ENCODE results near the gene CALCOCO1. TPM values are rescaled to one million over a fixed set of nuclear protein-coding genes. Genes with fewer than 3 reads are reported as not detected.

Gene CALCOCO1
- total and polyA plus RNA-seq, 2 of the 13 experiments (the other 11 are each of a cell fraction or from before 2014, with no cell fraction given): 7.7 to 47.7 TPM

GRCh38 chr12:53733807-53734200, 6.6 kb upstream of the CALCOCO1 start:
- no peak overlapping the region for H3K4me3 ChIP-seq (replicated peaks in 1 of 3; ENCODE audit: insufficient read depth in 1 of 3, low read depth in 2 of 3, low read length in 3 of 3)
- ATAC-seq (no peak), DNase-seq (ENCODE audit: low spot score) (no peak), FAIRE-seq (no peak)
- H3K9me3 ChIP-seq (ENCODE audit: low read length): no peaks in the 10 kb centered on the region
- H3K9ac ChIP-seq (ENCODE audit: insufficient read depth, low read depth, low read length): no peak overlapping the region
- 5% methylated on average over 5 of the region's 5 CpGs for WGBS (ENCODE audit: low lambda C conversion rate)
- CTCF ChIA-PET (ENCODE audit: low intra/inter-chr PET ratio, low total read pairs): no interaction called here
- no peak overlapping the region for H2AFZ ChIP-seq (ENCODE audit: low read length)
- H3K27me3 ChIP-seq (ENCODE audit: control insufficient read depth in 1 of 2, insufficient read depth in 2 of 2, low read length in 2 of 2): peaks cover 14 to 44% of the 10 kb centered on the region in 2 experiments; a peak in 3 of 5 replicates
- TF ChIP-seq ZNF441 (CRISPR knock-in tag; IDR thresholded peaks at IDR 0.05; ENCODE audit: borderline replicate concordance): no peak
- no peak for TF ChIP-seq ZNF749 (CRISPR knock-in tag; IDR thresholded peaks at IDR 0.05; ENCODE audit: borderline replicate concordance)
- no peak for TF ChIP-seq CC2D1A (CRISPR knock-in tag; IDR thresholded peaks at IDR 0.05)
- TF ChIP-seq TFAP4 (IDR thresholded peaks at IDR 0.05; ENCODE audit: borderline replicate concordance, low read depth): no peak
- TF ChIP-seq ZNF781 (CRISPR knock-in tag; IDR thresholded peaks at IDR 0.05; ENCODE audit: borderline replicate concordance, not compliant biosample characterization): no peak
- TF ChIP-seq ZNF660 (CRISPR knock-in tag; IDR thresholded peaks at IDR 0.05; ENCODE audit: borderline replicate concordance, low read depth): no peak
- TF ChIP-seq ZNF644 (CRISPR knock-in tag; IDR thresholded peaks at IDR 0.05; ENCODE audit: low read depth): no peak
- no peak for TF ChIP-seq BATF2 (CRISPR knock-in tag; IDR thresholded peaks at IDR 0.05)
- no peak for TF ChIP-seq ZBTB3 (CRISPR knock-in tag; IDR thresholded peaks at IDR 0.05; ENCODE audit: borderline replicate concordance, low read depth)
- TF ChIP-seq GTF3A (CRISPR knock-in tag; conservative IDR thresholded peaks at IDR 0.05): no peak
- no peak for TF ChIP-seq THAP11 (CRISPR knock-in tag; IDR thresholded peaks at IDR 0.05)
- TF ChIP-seq ELF4 (CRISPR knock-in tag; IDR thresholded peaks at IDR 0.05; ENCODE audit: borderline replicate concordance): no peak
- no peak for TF ChIP-seq KAT7 (CRISPR knock-in tag; IDR thresholded peaks at IDR 0.05; ENCODE audit: borderline replicate concordance)
- TF ChIP-seq HDAC1 (CRISPR knock-in tag; IDR thresholded peaks at IDR 0.05): no peak
- TF ChIP-seq KDM1A (CRISPR knock-in tag; IDR thresholded peaks at IDR 0.05): no peak
- no peak for TF ChIP-seq ZUFSP (CRISPR knock-in tag; IDR thresholded peaks at IDR 0.05; ENCODE audit: borderline replicate concordance)
- no peak for TF ChIP-seq STAT5B (CRISPR knock-in tag; IDR thresholded peaks at IDR 0.05)
- TF ChIP-seq MEF2D (CRISPR knock-in tag; IDR thresholded peaks at IDR 0.05): no peak
- TF ChIP-seq PITX1 (CRISPR knock-in tag; IDR thresholded peaks at IDR 0.05): no peak
- no peak for TF ChIP-seq PHB2 (IDR thresholded peaks at IDR 0.05; ENCODE audit: partially characterized antibody)
- no peak overlapping the region for H3K27ac ChIP-seq (ENCODE audit: extremely low read length, insufficient read depth, low read length)
- in situ Hi-C loops (cut with HindIII; ENCODE audit: extremely low pct_ligation_motif_present, low pct_unique_long_range_greater_than_20kb) (no loop called here), intact Hi-C loops (cut with micrococcal nuclease; ENCODE audit: unreplicated experiment) (no loop called here)
- no TSS peak for BruUV-seq (replicated peaks)
- H3K4me1 ChIP-seq (ENCODE audit: insufficient read depth, low read length): 0 out of 2 replicates have a peak, but pooled peaks cover 3% of the 10 kb centered on the region
- no peaks in the 10 kb centered on the region for H3K79me2 ChIP-seq (ENCODE audit: insufficient read depth, low read length)
- no peaks in the 10 kb centered on the region for H3K36me3 ChIP-seq (replicated peaks in 1 of 2; ENCODE audit: control insufficient read depth in 1 of 2, insufficient read depth in 2 of 2, low read length in 2 of 2)
- POLR2A ChIA-PET: no interaction called here
- H3K4me2 ChIP-seq (ENCODE audit: low read depth, low read length): no peak overlapping the region
- H4K20me1 ChIP-seq (ENCODE audit: insufficient read depth, low read length): no peaks in the 10 kb centered on the region

Data from HepG2 (cell line).